GM18951 (cell line): Measurements from ENCODE around the gene WDR26.
"Not testable (repeated sequence)": the region's sequence is repeated elsewhere in the genome, so short reads cannot be mapped to it uniquely, and the experiment has no call there.

ENCODE experiments used
- POLR2A ChIP-seq: IDR thresholded peaks from 4 replicates; pipeline ENCODE4 v1.6.1; 2011; ENCODE audit warnings: mild to moderate bottlenecking; ENCODE audit not compliant: insufficient read length, insufficient read depth; ENCODE audit errors: extremely low read depth
- in situ Hi-C: fragments of 300-500 bp; cut with MboI; formaldehyde crosslinking; loops from one replicate; pipeline ENCODE4 v1.12.0; 2022; ENCODE audit warnings: low sequenced_read_pairs, mixed read lengths, inconsistent platforms; ENCODE audit not compliant: unreplicated experiment

WDR26 gene

DNA sequence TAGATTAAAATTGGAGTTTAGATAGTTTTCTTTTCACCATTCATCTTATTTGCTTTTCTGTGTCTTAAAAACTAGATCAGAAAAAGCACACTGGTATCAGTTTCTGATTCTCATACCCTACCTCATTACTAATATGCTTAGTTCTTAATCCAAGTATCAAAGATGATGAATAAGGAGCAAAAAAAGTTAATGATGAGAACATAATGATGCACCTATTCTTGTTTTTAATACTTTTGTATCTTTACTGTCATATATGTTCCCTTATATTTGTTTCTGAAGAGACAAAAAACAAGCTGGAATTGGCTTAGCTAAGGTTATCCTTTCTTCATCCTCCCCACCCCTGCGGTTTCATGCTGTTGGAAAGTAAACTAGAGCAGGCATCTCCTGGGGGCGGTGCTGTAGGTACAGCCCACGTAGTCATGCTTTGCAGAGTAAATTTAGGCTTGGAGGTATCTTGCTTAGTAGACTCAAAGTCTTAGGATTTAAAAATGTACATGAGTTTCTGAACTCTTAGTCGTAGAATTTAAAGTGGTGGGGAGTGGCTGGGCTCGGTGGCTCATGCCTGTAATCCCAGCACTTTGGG, 61.5 kb downstream of the WDR26 start:
- no peak for TF ChIP-seq POLR2A
- in situ Hi-C loops, result no loop called here

DNA sequence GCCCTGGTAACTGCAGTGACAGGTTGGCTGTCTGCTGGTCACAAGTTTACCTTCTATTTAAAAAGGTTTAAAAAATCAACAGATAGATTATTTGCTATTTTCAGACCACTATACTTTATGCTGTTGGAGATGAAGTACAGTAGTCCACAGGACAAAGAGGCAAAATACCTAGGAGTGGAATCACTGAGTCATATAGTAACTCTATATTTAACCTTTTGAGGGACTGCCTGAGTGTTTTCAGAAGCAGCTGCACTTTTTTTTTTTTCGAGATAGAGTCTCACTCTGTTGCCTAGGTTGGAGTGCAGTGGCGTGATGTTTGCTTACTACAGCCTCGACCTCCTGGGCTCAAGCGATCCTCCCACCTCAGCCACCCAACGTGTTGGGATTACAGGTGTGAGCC, 66.2 kb downstream of the WDR26 start:
- TF ChIP-seq POLR2A, result no peak
- in situ Hi-C loops, result no loop called here

GRCh38 chr1:224359207-224359606, 75.4 kb downstream of the WDR26 start:
- in situ Hi-C loops, result no loop called here
- TF ChIP-seq POLR2A, result no peak

DNA sequence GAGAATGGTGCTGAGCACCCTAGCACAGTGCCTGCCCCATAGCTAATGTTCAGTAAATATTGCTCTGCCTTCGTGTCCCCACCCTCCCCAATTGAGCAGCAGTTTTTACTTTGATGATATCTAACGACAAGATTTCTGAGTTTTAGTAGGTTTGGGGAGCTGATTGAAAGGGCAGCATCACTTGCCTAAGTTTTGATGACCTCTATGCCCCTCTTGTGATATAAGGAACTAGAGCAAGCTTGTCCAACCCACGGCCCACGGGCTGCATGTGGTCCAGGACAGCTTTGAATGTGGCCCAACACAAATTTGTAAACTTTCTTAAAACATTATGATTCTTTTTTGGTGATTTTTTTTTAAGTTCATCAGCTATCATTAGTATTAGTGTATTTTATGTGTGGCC, 76.4 kb downstream of the WDR26 start:
- TF ChIP-seq POLR2A, result no peak
- in situ Hi-C loops, result no loop called here

GRCh38 chr1:224357626-224358124, 76.9 kb downstream of the WDR26 start:
- in situ Hi-C loops, result no loop called here
- TF ChIP-seq POLR2A, result no peak

DNA sequence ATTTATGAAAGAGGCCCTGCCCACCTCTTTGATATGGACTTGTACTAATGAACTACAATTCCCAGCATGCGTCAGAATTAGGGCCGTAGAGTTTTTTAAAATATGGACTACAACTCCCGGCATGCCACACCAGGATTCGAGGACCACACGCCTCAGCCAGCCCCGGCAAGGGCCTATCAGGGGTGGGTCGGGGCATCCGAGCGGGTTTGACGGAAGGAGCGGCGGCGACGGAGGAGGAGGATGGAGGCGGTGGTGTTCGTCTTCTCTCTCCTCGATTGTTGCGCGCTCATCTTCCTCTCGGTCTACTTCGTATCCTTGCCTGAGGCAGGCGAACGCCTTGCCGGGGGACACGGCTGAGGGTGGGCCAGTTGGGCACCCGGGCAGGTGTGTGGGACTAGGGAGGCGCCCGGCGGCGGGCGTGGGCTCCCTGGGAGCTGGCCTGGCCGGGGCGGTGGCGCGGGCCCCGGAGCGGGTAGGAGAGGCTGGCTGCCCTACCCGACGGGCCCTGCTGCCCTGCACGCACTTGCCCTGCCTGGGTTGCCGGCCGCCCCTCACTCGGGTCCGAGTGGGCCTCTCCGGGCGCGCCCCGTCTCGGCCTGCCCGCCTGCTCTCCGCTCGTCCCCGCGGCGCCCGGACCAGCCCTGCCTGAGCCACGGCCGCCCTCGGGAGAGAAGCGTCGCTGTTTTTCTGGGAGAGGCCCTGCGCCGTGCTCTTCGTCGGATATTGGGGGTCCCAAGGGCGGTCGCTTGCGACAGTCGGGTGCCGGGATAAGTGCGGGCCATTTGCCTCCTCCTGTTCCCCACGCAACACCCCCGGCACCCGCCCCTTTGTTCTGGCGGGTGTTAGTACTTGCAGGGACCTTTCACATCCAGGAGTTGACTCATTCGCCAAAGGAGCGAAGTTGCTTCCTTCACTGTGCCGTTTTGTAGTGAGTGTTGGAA, 77.6 kb downstream of the WDR26 start, which contains the start of gene CNIH4:
Gene CNIH4, plus strand, starts transcription at position 195 of the 941 bp plus-strand sequence. Its CDS starts 46 bp downstream, at position 241.
- in situ Hi-C loops, result no loop called here

DNA sequence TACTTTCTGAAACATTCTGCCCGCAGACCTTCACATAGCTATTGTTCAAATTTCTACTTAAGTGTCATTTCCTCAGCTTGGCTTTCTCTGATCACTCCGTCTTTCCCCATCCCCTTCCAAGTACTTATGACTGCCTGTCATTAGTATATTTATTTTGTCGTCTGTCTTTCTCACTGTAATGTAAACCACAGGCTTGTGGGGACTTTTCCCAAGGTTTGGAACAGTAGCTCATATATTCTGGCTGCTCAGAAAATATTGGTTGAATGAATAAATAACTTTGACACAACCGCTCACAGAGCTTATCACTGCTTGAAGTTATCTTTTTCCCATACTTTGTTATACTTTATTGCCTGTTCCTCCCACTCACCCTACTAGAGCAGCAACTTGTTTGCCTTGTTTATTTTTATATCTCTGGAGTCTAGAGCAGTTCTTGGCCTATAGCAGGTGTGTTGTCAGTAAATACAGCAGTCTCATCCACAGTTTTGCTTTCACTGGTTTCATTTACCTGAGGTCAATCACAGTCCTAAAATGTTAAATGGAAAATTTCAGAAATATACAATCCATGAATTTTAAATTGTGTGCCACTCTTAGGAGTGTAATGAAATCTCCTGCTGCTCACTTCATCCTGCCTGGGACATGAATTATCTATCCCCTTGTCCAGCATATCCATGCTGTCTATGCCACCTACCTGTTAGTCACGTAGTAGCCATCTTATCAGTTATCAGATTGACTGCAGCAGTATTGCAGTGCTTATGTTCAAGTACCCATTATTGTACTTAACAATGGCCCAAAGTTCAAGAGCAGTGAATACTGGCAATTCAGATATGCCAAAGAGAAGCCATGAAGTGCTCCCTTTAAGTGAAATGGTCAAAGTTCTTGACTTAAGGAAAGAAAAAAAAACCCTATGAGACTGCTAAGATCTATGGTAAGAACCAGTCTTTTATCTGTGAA, 80.3 kb downstream of the WDR26 start:
- in situ Hi-C loops, result no loop called here
- TF ChIP-seq POLR2A, result no peak

More for the DNA sequence above, 77.6 kb downstream of the WDR26 start, which contains the start of gene CNIH4:
- peak; percentile 84 for TF ChIP-seq POLR2A

DNA sequence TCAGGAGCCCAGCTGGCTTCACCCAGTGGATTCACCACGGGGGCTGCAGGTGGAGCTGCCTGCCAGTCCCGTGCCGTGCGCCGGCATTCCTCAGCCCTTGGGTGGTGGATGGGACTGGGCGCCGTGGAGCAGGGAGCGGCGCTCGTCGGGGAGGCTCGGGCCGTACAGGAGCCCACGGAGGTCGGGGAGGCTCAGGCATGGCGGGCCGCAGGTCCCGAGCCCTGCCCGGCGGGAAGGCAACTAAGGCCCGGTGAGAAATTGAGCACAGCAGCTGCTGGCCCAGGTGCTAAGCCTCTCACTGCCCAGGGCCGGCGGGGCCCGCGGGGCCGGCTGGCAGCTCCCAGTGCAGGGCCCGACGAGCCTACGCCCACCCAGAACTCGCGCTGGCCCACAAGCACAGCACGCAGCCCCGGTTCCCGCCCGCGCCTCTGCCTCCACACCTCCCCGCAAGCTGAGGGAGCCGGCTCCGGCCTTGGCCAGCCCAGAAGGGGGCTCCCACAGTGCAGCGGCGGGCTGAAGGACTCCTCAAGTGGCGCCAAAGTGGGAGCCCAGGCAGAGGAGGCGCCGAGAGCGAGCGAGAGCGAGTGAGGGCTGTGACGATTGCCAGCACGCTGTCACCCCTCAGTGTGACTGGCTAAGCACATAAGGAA, 82.0 kb downstream of the WDR26 start:
- in situ Hi-C loops, result not testable (repeated sequence)

GRCh38 chr1:224349716-224350115, 84.9 kb downstream of the WDR26 start:
- in situ Hi-C loops, result not testable (repeated sequence)

GRCh38 chr1:224348137-224348536, 86.5 kb downstream of the WDR26 start:
- no peak for TF ChIP-seq POLR2A
- in situ Hi-C loops, result no loop called here

DNA sequence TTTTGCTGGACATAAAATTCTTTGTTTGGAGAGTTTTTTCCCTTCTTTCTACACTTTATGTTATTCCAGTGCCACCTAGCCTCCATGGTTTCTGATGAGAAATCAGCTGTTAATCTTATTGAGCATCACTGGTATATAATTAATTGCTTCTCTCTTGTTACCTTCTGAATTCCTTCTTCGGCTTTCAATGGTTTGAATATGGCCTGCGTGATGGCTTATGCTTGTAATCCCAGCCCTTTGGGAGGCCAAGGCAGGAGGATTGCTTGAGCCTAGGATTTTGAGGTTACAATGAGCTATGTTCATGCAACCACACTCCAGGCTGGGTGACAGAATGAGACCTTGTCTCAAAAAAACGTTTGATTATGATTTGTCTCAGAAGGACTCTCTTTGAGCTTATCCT, 90.9 kb downstream of the WDR26 start:
- no peak for TF ChIP-seq POLR2A
- in situ Hi-C loops, result no loop called here
